Measurements from ENCODE around the gene SLC25A10. TPM values are rescaled to one million over a fixed set of nuclear protein-coding genes. Genes with fewer than 3 reads are reported as not detected.

The SLC25A10 gene
- total RNA-seq, 1 donor from 2014 or later, result 34.1 TPM

- no peak for DNase-seq (ENCODE audit: low spot score)
Observed at GRCh38 chr17:81686614-81687013, 25.5 kb upstream of the SLC25A10 start.

DNA sequence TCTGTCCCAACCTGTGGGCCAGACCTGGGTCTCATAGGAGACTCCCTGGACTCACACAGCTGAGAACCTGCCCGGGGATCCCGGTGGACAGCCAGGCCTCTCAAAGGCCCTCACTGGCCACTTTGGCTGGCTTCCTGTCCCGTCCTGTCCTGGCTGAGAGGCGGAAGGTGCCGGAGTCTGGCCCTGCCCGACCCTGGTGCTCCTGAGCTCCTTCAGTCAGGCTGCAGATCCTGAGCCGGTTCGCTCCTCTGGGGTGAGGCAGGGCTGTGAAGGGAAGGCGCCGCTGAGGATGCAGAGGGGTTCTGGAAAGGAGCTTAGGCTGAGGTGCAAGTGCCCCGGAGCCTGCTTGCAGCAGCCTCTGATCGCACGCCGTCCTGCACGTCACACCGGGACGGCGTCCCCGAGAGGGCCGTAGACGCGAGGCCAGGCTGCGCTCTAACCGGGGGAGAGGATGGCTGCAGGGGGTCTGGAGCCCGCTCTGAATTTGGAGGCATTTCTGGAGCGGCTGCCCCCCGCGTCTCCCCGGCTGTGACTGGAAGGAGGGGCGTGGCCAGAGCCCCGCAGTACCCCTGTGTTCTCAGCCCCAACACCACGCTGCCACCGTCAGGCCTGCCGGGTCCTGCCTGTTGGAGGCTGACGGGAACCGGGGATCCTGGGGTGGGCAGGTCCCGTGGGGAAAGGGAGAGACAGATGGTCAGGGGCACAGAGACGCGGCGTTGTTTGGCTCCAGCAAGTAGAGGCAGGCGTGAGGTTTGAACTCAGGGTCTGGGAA lies 24.1 kb upstream of the SLC25A10 start:
- DNase-seq (ENCODE audit: low spot score), result no peak

GRCh38 chr17:81688616-81689015 lies 23.5 kb upstream of the SLC25A10 start:
- DNase-seq (ENCODE audit: low spot score), result no peak

DNA sequence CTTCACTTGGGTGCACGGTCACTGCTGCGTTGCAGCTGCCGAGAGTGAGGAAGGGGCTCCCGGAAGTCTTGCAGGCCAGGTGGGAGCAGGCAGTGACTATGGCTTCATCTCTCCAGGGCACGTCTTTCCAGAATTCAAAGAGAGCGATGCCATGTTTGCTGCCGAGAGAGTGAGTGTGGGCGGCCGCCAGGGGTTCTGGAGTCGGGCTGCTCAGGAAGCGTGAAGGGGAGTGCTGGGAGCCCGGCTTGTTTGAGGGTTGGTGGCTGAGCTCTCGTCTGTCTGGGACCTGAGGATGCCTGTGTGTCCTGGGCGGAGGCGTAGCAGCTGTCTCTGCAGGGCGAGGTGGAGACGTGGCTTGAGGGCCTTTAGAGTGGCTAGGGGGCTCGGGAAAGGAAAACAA lies 22.0 kb upstream of the SLC25A10 start:
- no peak for DNase-seq (ENCODE audit: low spot score)

DNA sequence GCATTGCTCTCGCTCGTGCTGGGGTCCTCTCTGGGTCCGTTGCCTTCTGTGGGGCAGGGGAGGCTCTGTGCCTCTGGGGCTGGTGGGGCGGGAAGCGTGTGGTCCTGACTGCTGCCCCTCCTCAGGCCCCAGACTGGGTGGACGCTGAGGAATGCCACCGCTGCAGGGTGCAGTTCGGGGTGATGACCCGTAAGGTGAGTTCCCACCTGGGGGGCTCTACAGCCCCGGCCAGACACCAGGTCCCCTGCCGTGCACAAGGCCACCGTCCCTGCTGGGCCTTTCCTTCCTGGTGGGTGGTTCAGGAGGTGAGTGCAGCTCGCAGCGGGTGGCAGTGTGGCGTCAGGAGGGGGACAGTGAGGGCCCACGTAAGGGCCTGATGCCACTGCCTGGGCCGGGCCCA lies 21.5 kb upstream of the SLC25A10 start:
- DNase-seq (ENCODE audit: low spot score), result no peak

DNA sequence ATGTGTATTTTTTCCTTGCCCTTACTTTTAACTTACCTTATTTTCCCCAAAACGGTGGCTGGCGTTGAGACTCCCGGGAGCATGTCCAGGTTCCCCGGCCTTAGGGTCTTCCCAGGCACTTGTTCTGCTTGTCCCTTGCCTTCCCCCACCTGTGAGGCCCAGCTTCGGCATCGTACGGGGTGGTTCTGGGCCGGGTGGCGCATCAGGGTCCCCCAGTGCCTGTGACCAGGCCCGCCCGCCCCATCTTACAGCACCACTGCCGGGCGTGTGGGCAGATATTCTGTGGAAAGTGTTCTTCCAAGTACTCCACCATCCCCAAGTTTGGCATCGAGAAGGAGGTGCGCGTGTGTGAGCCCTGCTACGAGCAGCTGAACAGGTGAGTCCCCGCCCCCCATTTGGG lies 20.9 kb upstream of the SLC25A10 start:
- DNase-seq (ENCODE audit: low spot score), result no peak

- no peak for DNase-seq (ENCODE audit: low spot score)
Observed at GRCh38 chr17:81691608-81692007, 20.5 kb upstream of the SLC25A10 start.

DNA sequence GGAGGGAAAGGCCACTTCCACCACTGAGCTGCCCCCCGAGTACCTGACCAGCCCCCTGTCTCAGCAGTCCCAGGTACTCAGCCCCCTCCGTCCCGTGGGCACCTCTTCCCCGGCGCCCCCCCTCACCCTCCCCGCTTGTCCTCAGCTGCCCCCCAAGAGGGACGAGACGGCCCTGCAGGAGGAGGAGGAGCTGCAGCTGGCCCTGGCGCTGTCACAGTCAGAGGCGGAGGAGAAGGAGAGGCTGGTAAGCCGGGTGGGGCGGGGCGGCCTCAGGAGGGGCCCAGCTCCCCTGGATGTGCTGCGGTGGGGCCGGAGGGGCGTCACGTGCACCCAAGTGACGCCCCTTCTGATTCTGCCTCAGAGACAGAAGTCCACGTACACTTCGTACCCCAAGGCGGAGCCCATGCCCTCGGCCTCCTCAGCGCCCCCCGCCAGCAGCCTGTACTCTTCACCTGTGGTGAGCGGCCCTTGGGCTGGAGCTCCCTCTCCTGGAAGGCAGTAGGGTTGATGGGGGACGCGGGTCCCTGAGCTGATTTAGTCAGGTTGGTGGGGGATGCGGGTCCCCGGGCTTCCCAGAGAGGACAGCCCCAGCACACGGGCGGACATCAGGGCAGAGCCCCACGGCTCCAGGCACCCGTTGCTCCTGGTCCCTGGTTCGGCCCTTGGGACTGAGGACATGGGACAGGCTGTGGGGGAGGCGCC lies 18.4 kb upstream of the SLC25A10 start:
- DNase-seq (ENCODE audit: low spot score), result no peak

DNA sequence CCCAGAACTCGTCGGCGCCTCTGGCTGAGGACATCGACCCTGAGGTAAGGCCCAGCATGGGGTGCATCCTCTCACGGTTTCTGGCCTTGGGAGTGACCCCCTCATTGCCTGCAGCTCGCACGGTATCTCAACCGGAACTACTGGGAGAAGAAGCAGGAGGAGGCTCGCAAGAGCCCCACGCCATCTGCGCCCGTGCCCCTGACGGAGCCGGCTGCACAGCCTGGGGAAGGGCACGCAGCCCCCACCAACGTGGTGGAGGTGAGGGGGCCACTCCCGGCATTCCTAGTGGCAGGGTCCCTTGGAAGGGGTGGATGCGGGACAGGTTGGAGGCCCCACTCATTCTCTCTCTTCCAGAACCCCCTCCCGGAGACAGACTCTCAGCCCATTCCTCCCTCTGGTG lies 17.3 kb upstream of the SLC25A10 start:
- no peak for DNase-seq (ENCODE audit: low spot score)

GRCh38 chr17:81695211-81695610 lies 16.9 kb upstream of the SLC25A10 start:
- no peak for DNase-seq (ENCODE audit: low spot score)

DNA sequence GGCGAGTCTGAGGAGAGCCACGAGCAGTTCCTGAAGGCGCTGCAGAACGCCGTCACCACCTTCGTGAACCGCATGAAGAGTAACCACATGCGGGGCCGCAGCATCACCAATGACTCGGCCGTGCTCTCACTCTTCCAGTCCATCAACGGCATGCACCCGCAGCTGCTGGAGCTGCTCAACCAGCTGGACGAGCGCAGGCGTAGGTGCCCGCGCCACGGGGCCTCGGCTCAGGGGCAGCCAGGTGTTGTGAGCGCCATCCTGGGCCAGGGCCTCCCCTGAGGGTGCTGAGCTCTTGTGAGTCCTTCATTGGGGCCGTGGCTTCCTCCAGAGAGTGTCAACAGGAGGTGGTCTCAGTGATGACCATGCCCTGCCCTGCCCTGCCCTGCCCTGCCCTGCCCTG lies 16.3 kb upstream of the SLC25A10 start:
- DNase-seq (ENCODE audit: low spot score), result no peak

DNA sequence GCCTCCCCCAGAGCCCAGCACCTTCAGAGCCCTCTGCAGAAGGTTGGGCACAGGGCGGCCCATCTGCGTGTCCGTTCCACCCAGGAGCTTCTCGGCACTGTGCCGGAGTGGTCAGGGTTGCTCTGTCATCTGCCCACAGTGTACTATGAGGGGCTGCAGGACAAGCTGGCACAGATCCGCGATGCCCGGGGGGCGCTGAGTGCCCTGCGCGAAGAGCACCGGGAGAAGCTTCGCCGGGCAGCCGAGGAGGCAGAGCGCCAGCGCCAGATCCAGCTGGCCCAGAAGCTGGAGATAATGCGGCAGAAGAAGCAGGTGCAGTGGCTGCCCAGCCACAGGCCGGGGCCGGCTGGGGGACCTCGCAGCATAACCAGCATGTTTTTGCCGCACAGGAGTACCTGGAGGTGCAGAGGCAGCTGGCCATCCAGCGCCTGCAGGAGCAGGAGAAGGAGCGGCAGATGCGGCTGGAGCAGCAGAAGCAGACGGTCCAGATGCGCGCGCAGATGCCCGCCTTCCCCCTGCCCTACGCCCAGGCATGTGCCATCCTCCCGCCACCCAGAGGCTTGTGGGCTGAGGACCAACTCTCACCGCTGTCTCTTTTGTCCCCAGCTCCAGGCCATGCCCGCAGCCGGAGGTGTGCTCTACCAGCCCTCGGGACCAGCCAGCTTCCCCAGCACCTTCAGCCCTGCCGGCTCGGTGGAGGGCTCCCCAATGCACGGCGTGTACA lies 15.7 kb upstream of the SLC25A10 start:
- DNase-seq (ENCODE audit: low spot score), result no peak

GRCh38 chr17:81697261-81698044 lies 14.6 kb upstream of the SLC25A10 start:
- DNase-seq (ENCODE audit: low spot score), result no peak

DNA sequence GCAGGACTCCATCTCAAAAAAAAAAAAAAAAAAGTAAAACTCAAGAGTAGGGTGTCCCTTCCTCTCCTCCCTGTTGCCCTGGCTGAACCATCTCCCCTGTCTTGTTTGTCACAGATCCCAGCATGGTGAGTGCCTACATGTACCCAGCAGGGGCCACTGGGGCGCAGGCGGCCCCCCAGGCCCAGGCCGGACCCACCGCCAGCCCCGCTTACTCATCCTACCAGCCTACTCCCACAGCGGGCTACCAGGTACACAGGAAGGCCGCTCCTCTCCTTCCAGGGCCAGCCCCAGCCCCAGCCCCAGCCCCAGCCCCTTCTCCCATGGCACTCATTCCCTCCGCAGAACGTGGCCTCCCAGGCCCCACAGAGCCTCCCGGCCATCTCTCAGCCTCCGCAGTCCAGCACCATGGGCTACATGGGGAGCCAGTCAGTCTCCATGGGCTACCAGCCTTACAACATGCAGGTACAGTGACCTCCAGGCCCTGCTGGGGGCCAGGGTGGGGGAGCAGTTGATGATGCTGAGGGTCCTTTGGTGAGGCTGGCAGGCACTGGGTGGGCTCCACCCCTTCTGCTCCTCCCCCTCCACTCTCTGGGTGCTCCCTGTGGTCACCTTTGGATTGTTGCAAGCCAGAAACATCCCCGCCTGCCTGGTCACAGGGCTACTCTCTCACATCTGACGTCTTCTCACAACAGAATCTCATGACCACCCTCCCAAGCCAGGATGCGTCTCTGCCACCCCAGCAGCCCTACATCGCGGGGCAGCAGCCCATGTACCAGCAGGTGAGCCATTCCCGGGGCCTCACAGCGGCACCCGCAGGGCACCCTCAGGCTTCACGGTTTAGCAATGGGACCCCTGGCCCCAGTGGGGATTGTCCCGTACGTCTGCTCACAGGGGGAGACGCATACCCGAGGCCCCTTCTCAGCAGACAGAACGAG lies 11.5 kb upstream of the SLC25A10 start:
- DNase-seq (ENCODE audit: low spot score), result no peak

DNA sequence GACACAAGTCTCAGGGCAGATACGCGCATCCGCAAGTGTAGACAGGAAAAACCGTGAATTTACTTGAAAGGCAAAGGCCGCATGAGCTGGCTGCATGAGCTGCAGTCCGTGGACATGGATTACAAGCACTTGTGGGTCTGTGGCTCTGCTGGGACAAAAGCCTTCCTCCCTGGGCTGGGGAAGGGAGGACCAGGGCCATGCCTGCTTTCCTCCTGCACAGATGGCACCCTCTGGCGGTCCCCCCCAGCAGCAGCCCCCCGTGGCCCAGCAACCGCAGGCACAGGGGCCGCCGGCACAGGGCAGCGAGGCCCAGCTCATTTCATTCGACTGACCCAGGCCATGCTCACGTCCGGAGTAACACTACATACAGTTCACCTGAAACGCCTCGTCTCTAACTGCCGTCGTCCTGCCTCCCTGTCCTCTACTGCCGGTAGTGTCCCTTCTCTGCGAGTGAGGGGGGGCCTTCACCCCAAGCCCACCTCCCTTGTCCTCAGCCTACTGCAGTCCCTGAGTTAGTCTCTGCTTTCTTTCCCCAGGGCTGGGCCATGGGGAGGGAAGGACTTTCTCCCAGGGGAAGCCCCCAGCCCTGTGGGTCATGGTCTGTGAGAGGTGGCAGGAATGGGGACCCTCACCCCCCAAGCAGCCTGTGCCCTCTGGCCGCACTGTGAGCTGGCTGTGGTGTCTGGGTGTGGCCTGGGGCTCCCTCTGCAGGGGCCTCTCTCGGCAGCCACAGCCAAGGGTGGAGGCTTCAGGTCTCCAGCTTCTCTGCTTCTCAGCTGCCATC lies 10.6 kb upstream of the SLC25A10 start:
- DNase-seq (ENCODE audit: low spot score), result no peak

- DNase-seq (ENCODE audit: low spot score), result peak; percentile 94
Observed at GRCh38 chr17:81702934-81703746, 8.9 kb upstream of the SLC25A10 start, which contains the start of gene MRPL12. TSS of gene MRPL12 (plus strand) at chr17:81703367. CDS start at chr17:81703502, 135 bp downstream.

DNA sequence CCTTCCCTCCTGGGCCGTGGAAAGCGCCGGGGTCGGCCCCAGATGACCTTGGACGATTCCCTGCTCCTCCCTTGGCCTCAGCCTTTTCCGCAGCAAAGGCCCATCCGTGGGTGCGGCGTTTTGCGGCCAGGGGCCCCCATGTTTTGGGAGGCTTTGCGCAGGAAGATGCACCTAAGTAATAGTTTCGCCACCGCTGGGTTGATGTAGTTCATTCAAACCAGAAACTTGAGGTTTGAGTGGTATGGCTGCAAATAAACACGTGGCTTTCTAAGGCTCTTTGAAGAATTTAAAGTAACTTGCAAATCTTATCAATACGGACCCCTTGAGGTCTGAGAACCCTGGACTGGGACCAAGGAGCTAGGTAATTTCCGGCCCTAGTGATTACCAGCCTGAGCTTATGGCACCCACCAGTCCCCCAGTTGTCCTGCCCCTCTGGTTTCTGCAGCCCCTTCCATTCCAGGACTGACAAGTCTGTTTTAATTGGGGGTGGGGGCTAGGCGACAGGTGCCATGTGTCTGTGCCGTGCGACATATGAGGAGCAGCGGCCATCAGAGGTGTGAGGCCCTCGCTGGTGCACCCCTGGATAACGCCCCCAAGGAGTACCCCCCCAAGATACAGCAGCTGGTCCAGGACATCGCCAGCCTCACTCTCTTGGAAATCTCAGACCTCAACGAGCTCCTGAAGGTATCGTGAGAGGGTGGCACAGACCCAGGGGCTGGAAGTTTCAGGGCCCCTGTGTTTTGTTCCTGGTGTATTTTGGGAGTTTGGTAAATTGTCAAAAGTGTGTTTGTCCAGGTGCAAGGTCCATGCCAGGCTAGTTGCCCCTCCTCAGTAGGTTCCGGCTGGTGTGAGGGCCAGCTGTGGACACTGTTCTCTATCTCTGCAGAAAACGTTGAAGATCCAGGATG lies 8.1 kb upstream of the SLC25A10 start:
- no peak for DNase-seq (ENCODE audit: low spot score)
